DMS53 treated with DMSO at 0.1 percent for 48 hours (cell line): Measurements from ENCODE around the gene ELMO1.

Source experiments
- DNase-seq: peaks from one replicate; lab custom pipeline; 2025; ENCODE audit not compliant: unreplicated experiment; lab: John Stamatoyannopoulos, UW

Gene ELMO1

DNA sequence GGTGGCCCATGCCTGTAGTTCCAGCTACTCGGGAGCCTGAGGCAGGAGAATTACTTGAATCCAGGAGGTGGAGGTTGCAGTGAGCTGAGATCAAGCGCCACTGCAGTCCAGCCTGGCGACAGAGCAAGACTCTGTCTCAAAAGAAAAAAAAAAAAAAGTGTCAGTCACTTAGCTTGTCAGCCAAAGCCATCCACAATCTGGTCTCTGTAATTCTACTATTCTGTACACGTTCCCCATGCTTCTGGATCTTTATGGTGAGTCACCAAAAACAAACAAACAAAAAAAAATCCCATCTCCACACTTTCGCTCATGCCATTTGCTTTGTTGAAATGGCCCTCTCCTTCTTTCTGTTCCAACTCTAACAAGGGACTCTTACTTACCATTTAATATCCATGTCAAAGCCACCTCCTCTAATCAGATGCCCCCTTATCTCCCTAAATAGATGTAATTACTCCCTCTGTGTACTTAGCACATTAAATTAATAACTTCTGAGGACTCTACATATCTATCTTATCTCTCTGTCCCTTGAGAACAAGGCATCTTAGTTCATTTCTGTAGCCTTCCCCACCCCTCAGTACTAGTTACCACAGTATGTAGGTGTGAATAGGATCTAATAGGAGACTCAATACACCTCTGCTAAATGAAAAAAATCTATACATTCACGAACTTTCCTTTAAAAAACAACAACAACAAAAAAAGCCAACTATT lies 128.4 kb downstream of the ELMO1 start:
- peak; percentile 91 for DNase-seq

DNA sequence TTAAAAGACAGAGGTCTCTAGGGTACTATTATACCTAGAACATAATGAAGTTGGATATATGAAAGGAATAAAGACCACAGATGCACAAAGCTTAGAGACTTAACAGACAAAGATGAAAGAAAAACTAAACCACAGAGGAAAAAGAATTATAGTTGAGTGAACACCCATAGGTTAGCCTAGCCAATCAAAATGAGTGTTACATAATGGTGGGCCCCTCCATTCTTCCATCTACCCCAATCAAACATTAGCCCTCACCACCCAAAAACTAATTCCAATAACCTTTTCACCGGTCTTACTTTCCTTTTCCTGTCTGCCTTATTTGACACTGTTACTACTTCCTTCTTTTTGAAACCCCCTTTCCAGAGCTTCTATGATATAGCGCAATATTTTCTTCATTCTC lies 130.1 kb downstream of the ELMO1 start:
- DNase-seq: no peak

DNA sequence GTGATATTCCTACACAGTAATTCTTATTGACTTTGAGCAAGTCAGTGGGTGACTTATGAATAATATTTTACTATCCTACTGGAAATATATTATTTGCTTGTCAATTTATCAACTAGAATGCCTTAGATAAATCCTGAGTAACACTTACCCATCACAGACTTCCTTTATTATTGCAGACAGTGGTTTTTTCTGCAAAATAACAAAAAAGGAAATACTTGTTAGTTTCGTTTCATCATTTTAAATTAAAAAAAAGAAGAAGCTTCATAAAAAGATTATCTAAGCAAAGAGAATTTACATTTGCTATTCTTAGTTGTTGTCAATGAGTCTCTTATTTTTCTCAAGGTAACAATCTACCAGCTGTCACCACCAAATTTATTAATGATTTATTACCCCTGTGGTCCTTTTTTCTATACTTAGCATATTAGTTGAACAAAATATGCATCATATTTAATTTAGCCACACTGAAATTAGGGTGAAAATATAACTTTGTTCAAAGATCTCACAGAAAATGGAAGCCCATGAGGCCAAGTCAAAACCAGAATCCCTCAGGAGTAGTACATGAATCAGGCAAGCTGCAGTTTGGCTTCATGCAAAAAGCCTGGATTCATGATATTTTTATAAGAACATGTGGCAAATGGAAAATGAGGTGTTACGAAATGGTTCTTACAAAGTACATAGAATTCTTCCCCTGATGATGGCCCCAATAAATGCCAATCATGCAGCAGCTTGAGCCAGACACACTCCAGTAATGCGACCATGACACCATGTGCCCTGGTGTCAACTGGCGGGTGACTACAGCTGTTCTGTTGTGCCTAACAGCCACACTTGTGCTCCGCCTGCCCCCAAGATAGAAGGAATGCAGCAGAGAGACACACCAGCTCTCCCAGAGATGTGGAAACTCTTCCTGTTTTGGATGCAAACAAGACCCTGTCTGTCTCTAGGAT lies 132.6 kb downstream of the ELMO1 start:
- DNase-seq: no peak

DNA sequence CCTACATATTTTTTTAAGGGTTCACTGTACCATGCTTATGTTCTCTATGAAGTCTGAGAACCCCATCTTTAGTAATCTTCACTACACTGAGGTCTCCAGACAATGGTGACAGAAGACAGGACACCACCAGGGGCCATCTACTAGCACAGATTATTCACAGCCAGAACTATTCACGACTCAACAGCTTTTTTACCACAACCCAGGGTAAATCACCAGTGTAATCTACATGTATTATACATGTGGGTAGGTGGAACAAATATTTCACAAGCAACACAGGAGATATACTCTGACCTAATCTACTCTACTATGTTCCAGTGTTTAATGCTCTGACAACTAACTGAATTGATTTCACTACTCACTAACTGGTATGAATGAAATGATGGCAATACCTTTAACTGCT lies 136.1 kb downstream of the ELMO1 start:
- no peak for DNase-seq

DNA sequence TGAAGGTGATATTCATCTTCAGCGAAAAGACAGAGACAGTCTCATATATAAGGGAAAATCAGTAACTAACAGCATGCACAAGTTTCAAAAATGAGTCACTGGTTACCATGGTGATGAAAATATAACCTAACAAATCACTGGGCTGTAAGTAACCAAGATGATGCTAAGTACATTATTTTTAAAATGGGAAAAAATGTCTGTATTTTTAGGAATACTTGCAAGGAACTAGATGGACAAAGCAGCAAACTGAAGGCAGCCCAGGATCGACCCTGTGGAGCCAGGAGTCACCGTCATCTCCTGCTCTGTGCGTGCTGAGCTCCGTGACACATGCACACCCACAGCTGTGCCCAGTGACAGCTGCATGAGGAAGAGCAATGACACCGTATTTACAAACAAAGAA lies 137.3 kb downstream of the ELMO1 start:
- no peak for DNase-seq

DNA sequence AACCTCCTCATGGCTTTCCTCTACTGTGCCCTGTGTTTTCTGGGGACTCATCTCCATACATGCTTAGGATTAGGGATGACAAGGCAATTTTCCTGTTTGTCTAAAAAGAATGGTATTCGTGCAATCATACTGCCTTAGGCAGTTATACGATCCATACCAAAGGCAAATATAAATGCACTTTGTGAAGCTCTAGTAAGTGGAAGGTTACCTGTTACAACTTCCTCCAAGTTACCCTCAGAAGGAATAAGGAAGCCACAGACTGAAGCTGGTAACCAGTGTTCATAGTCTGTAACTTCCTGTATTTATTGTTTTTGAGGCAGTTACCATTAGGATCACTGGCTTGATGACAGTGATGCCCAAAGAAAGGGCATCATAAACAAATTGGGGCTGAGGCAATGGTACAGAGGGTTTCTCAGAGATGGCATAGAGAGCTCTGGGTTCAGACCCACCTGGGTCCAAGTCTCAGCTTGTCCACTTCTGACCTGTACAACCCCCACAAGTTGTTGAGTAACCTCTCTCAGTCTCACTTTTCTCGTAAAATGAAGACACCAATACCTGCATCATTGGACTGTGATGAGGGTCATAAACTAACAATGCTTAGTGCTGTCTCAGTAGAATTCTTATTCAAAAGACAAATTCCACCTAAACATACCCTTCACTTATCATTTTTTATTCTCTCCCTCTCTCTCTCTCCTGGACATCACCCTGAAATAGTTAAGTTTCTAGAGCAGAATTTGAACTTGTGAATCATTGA lies 138.2 kb downstream of the ELMO1 start:
- DNase-seq: no peak

DNA sequence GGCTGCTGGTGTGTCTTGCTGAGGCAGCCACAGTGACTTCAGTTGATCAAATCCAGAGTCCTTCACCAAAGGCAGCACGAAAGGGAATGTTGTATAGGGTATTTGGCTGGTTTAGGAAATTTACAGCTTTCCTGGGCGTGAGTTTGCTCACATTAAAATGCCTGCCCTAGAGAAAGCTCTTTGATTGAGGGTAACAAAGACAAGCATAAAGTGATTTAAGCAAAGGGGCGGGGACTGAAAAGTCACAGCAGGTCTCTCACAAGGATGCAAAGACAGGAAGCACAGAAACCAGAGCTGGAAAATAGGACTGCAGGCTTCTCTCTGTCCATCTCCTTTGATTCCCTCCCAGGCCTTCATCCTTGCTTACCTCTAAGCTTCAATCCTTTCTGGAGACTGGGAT lies 139.2 kb downstream of the ELMO1 start:
- no peak for DNase-seq

DNA sequence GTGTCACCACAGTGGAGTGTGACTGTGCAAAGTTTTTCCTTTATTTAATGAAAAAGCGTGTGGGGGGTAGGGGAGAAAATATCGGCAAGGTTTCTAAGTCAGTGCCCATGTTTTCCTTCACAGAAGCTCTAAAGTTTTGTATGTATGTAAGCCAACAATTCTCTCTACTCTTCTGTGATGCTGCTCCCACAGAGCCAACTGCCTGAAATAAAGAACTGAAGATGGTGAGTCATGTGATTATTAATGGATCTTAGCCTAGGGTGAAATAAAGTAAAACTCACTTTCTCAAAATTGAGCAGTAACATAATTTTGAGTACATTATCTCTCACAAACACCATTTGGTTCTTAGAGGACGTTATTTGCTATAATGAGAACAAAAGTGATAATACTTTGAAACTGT lies 143.7 kb downstream of the ELMO1 start:
- DNase-seq: no peak

DNA sequence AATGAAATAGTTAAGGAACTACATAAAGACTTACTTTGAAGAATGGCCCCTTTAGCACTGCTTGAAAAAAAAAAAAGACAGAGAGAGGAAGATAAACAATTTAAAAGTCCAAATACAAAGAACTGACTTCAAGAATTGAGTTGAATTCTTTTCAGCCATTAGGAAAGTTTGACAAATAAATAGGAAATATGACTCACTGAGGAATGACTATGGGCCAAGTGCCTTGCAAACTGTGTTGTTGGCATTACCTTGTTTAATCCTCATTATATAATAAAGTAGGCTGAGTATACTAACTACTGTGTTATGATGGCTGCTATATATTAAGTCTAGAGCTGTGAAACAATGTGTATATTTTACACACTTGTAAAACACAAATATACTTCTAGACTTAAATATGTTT lies 151.1 kb downstream of the ELMO1 start:
- DNase-seq: no peak

DNA sequence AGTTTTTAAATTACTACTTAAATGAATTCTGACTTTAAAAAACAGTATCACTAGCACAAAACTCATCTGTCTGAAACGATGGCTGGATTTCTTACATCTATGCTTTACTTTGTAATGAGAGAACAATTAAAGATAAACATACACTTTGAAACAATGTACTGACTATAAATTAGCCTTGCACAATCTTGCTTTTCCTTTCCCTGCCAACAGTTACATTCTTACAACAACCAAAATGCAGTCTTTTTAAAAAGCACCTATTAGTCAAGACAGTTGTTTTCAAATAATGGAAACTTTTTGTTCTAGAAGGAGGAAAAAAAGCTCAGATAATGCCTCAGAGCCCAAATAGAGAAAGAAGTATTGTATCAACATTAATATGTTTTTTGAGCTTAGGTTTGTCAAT lies 153.3 kb downstream of the ELMO1 start:
- DNase-seq: no peak

DNA sequence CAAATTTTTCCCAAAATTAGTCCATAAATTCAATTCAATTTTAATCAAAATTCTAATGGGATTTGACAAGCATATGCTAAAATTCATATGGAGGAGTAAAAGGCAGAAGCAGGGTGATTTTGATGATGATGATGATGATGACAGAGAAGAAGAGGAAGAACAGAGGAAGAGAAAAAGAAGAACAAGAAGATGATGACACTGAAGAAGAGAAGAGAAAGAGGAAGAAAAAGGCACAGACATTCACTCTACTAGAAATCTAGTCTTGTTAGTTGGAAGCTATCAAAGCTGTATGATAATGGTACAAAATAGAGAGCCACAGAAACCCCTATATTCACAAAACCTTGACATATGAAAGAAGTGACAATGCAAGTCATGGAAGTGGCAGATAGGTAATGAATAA lies 157.9 kb downstream of the ELMO1 start:
- no peak for DNase-seq

DNA sequence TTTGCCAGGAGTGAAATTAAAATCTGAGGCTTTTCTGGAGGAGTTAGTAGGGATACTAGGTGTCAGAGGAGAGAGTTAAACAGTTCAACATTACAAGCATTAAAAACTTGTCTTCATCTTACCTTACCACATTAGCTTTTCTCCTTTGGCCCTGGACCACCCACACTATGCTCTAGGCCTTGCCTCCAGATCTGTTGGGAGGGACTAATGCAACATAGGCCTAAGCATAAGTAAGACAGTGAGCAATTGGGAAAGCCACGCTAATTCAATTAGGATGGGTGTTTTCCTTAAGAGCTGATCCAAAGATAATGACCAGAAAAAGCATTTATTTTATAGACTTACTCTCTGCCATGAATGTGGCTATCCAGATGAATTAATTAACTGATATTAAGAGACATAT lies 158.9 kb downstream of the ELMO1 start:
- no peak for DNase-seq

DNA sequence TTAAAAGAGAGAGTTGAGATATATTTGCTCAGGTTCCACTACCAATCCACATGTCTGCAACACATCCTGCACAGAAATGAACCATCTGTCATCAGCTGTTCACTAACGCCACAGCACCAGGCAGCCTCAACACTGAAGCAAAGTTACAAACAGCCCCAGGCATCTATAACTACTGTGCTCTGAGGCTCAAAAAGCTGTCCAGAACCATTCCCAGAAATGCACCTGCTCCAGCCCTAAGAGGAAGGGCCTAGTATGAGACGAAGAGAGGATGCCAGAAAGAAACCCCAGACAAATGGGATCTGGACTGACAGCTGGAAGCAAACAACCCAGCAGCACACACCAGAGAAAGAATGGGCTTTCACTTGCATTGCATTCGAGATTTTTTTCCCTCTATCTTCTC lies 159.3 kb downstream of the ELMO1 start:
- DNase-seq: no peak

DNA sequence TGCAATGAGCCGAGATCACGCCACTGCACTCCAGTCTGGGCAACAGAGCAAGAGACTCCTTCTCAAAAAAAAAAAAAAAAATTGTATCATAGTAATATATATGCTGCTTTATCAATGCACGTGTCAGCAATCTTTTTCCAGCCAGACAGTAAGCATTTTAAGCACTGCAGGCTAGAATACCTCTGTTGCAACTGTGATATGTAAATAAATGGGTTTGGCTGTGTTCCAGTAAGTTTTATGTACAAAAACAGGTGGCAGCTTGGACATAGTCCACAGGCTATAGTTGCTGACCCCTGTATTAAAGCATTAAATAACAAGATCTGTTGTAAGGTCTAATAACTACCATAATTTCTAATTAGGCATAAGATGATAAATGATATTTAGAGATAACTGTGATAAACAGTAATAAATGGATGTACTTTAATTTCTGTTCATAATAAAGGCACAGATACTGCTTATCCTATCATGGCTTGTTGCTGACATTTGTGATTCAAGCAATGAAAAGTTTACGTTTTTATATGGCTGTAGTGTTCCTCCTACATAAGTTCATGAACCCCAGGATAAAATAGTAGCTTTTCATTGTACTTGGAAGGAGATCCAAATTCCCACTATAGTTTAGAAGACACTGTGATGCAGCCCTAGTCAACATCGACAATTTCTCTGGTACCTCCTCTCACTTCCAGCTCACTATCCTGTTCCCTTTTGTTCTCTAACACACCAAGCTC lies 161.4 kb downstream of the ELMO1 start:
- peak; percentile 83 for DNase-seq

DNA sequence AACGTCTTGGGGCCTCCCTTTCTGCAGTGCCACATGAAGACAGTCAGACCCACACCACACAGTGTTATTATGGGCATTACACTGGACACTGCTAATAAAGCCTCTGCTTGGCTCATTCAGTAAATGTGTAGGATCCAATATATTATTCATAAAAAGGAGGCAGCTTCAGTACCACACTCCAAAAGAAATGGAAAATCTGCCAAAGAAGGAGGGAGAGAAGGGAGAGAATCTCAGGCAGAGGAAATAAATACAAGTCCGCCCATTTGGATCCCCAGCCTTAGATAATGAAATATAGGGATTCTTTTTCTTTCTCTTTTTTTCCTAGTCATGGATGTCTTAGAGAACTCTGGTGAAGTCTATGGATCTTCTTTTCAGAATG lies 162.2 kb downstream of the ELMO1 start:
- no peak for DNase-seq

DNA sequence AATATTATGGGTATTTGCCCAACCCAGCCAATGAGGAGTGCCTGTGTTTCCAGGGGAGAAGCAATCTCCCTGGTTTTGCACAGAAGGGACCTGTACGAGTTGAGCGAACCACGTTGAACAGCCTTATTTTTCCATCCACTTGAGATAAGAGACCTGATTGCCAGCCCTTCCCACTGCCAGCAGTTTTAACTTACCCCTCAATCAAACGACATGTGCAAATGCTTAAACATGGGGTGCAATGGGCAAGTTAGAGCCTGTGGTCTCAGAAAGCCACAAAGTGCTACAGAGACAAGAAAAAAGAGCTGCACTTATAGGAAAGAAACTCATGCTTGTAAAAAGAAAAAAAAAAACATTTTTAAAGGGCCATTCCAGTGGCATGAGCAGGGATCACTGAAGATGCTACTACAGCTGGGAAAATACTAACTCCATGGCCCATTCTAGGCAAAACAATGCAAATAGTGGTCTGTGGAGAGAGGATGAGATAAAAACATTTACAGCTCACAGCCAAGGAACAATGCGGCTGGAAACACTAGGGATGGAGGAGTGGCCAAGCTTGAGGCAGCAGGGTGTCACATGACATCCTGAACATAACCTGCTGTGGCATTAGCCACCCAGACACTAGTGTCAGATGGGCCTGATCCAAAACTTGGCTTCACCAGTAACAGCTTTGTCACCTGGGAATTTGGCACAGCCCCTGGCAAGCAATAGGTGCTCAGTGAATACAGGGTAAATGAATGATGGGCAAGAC lies 162.8 kb downstream of the ELMO1 start:
- no peak for DNase-seq

DNA sequence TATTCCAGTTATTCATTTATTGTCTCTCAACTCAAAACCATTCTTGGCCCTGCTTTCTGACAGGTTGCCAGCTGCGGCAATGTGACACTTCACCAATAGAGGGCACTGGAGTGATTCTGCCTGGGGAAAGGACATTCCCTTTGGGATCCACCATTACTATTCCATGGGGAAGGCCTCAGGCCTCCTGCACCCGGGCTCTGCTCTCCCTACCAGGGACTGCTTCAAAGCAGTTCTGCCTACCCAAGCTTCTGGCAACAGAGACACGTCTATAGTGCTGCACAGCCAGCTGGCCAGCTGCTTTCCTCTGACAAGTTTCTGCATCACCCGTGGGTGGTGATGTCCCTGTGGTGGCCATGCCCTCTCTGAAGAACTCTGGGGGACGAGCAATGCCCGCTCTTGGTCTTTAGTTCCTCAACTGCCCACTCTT lies 163.8 kb downstream of the ELMO1 start:
- DNase-seq: peak; percentile 45

DNA sequence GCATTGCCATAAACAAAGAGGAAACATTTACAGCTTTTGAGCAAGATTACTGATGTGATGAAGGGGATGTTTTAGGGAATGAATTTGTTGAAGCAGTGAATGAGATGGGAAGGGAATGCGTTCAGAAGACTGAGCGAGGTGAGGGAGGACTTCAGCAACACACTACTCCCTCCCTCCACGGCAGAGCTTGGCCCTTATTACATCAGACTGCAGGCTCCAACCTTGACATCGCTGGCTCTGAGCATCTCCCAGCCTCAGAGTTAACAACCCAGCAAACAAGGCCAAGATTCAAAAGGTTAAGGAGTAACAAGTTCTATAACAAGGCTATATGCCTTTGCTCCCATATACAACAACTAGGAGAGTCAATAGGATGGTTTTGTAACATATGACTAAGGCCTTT lies 164.4 kb downstream of the ELMO1 start:
- no peak for DNase-seq

DNA sequence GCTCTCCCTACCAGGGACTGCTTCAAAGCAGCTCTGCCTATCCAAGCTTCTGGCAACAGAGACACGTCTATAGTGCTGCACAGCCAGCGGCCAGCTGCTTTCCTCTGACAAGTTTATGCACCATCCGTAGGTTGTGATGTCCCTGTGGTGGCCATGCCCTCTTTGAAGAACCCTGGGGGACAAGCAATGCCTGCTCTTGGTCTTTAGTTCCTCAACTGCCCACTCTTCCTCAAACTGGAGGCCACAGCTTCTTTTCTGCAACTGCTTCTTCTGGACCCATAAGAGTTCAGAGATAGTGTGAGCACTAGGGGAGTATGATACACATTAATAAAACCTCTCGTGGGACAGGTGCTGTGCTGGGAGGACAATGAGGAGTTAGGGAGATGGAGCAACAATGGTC lies 164.9 kb downstream of the ELMO1 start:
- no peak for DNase-seq

DNA sequence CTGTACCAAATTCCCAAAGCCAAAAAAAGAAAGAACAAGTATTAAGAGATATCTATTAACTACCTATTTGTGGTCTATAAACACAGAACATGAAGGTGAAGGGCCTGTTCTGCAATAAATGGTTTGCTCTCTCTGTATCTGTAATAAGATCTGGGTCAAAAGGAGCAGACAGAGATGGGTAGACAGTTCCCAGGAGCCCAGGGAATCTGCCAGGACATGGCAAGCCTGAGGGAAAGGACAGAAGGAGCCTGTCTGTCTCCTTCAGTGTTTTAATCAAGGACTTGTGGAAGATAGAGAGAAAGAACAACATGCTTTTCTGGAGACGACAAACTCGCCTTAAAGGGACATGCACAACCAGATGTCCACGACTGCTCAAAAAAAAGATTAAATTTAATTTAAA lies 165.7 kb downstream of the ELMO1 start:
- DNase-seq: no peak
